Activated CD8-positive, alpha-beta memory T cell treated with anti-CD3 and anti-CD28 coated beads for 48 hours (primary cell): ENCODE results near the gene NAT14.
"Not testable (repeated sequence)": the region's sequence is repeated elsewhere in the genome, so short reads cannot be mapped to it uniquely, and the experiment has no call there.

Experiments used
- DNase-seq, 3 experiments: peaks; one replicate each; pipeline ENCODE4 v3.0.0-alpha.2; 2020; ENCODE audit warnings: low read depth in 2 of 3, low spot score in 2 of 3

The NAT14 gene

GRCh38 chr19:55534280-55534679 lies 49.3 kb downstream of the NAT14 start:
- not testable (repeated sequence) for DNase-seq

- DNase-seq = no peak
Measured at GRCh38 chr19:55535173-55535964, 50.4 kb downstream of the NAT14 start.

DNA sequence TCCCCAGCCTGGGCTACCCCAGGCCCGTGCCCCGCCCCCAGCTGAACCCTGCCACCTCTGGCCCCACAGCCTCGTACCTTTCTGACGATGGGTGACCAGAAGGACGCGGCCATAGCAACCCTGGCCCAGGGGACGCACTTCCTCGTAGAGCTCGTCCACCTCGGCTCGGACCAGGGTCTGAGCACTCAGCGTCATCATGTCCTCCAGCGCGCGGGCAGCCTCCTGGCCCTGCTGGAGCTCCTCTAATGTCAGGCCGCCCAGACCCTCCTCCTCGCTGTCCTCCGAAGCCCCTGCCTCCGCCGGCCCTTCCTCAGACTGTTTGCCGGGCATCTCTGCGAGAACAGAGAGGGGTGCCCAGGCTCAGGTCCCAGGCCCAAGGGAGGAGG lies 51.0 kb downstream of the NAT14 start:
- DNase-seq = no peak

- DNase-seq = no peak
Measured at GRCh38 chr19:55536366-55536765, 51.4 kb downstream of the NAT14 start.
